Skeletal muscle cell (primary cell): ENCODE data around the gene COL4A2.

Source experiments
- DNase-seq: peaks from one replicate; pipeline ENCODE4 v3.0.0-alpha.2; 2010; ENCODE audit warnings: low read depth
- H3K4me3 ChIP-seq: 2 replicates; pipeline ENCODE4 v1.5.1; 2011; ENCODE audit warnings: low read depth, mild to moderate bottlenecking, control low read depth, low read length, moderate library complexity

COL4A2 gene

DNA sequence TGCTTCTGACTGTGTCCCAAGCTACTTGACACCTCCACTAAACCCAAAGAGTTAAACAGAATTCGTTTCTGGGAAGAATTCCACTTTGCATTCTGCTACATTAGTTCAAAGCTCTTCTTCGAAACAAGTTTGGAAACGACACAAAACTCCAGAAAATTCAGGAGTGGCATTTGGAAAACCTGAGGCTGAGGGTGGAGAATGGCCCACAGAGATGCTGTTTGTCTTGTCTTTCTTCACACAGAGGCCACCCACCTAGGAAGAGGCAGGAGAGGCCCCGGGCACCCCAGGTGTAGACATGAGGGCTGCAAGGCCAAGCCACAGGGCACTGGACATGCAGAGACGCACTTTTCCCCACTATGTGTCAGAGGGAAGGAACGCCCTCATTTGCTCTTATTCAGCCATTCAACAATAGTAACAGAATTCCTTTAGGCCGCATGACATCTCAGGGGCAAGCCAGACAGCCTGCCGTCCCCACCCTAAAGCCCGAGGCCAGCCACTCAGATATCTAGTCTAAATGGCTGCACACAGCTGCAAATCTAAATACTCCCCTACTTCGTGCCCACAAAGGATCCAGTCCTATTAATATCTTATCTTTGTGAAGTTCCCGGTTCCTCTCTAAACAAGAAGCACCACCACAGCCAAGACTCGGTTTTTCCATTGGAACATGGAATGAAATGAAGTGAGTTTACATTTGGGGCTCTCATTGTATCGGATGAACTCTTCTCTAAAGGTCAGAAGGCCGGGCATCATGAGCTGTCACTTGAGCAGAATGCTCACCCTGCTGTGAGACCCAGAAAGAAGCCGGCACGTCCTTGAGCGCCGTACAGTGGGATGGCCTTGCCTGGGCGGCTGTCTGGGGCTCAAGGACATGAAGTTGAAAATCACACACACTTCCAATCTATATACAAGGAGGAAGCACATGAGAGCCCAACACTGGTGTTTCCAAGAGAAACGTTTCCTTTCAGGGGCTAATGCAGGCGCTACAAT is 20.0 kb upstream of the COL4A2 start:
- DNase-seq: no peak
- no peak overlapping the region for H3K4me3 ChIP-seq

DNA sequence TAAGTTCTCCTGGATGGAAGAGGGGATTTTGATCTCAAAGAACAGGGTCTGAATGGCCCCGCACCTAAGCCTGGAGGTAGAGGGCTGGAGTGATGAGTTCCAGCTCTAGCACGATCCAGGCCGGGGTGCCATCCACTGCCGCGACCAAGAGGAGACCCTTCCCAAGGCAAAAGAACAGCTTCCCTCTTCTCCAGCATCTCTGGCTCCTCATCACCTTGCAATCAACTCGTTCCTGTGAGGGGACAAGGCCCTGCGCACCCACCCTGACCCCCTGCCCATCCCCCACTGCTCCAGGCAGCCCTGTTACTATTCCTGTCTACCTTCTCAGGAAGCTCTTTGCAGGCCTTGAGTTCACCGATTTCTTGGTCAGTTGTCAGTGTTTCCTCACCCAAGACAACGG is 17.9 kb upstream of the COL4A2 start:
- no peak for DNase-seq
- no peak overlapping the region for H3K4me3 ChIP-seq

DNA sequence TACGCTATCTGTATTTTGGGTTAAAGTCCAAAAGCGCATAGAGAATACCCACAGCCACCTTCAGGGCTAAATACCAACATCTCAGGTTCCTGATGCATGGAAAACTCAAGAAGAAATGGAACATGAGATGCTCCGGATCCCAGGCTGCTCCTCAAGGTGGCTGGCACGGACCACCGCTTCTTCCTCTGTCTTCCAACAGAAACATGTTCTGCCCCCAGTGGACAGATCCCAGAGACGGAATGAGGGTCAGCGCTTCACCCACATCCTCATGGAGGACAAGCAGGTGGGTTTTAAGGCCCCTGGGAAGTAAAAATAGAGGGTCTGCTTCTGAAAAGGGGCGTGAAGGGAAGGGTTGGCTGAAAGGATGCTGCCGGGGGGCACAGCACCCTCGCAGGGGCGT is 17.4 kb upstream of the COL4A2 start:
- no peak overlapping the region for H3K4me3 ChIP-seq
- no peak for DNase-seq

DNA sequence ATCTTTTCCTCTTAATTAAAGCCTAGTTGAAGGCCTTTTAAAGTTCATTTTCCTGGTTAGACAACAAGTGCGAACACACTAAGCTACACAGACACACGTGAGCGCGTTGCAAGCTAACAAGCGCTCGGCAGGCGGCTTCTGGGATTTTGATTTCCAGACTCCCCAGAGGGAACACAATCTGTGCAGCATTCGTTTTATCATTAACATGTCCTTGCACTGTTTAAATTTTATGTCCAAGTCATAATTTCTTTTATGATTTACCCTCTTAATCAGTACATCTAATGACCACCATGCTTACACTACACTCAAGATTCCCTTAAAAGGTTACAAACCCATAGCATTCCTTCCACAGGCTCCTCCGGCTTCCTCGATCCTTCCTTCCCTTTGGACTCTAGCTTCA is 16.9 kb upstream of the COL4A2 start:
- no peak for DNase-seq
- H3K4me3 ChIP-seq: no peak overlapping the region

DNA sequence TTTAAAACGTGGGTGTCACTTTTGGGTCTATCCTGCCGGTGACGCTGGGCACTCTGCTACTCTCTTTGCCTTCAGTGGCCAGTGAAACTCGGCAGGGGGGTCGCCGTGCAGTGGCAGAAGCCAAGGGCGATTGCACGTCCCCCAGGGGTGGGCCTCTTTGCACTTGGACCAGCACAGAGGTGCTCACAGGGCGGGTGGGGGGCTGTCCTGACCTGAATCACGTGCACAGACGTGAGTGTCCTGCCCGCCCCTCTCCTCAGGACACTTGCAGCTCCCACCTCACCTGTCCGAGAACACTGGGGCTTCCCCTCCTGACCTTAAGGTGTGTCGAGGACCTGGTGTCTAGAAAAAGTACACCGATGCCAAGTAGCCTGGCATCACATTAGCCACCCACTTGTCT is 16.3 kb upstream of the COL4A2 start:
- no peak overlapping the region for H3K4me3 ChIP-seq
- no peak for DNase-seq

DNA sequence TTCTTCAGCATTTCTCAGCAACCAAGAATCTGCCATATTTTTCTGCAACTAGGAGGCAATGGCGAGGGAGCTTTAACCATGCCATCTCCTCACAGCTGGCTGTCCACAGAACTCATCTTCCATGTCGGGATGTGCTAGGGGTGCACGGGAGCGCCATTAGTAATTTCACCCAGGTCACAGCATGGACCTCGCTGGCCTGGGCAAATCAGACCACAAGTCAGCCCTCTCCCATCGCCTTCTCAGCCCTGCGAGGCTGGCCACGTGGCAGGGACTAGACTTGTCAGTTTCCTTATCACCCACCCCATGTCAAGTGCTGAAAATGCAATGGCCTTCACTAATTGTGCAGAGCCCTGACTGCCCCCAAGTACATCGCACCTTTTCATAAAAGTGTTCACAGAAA is 15.8 kb upstream of the COL4A2 start:
- DNase-seq: no peak
- no peak overlapping the region for H3K4me3 ChIP-seq

DNA sequence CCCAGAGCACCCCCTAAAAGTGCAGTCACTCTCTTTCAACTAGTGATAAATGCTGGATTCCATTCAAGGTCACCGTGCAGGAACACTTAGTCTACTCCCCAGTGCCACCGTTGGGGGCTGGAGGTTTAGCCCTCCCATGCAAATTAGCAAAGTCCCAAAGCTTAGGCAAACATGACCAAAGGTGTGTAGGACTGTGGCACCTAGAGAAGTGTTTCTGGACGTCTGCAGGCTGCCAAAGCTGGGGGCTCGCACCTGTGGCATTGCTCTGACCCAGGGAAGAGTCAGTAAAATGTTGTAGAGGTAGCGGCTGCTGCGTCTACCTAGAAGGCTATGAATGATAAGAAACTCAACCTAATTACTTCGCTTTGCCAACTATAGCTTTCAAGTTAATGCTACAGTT is 14.0 kb upstream of the COL4A2 start:
- no peak for DNase-seq
- H3K4me3 ChIP-seq: no peak overlapping the region

DNA sequence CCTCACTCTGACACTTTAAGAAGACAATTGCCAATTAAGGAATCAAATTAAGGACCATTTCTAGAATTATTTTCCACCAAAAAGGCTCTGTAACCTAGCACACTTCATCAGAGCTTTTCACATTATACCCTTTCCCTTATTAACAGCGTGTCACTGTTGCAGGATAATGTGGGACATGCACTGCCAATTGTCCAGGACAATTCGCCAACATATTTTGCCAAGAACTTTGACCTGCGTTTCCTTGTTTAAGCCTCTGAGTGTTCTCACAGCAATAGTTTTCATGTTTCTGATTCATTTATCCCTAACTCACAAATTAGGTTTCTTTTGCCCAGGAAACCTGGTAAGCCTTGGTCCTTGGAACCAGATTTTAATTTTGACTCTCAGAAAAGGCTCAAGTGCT is 13.4 kb upstream of the COL4A2 start:
- H3K4me3 ChIP-seq: no peak overlapping the region
- no peak for DNase-seq

DNA sequence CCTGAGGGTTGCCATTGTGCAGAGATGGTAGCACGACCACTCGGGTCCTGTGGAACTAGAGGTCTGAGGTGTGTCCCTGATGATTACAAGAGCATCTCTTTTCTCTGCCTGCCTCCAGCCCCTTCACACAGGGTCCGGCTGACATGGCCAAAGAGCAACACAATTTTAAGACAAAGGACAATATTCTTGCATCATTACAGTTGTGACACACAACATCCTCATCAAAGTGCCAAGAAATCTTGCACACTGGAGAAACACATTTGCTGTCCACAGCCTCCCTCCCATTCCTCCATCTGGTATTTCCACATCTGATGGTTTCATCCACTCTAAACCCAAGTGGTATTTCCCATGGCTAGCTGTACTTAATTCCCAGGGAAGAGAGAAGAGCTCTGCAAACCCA is 12.9 kb upstream of the COL4A2 start:
- H3K4me3 ChIP-seq: no peak overlapping the region
- DNase-seq: no peak

DNA sequence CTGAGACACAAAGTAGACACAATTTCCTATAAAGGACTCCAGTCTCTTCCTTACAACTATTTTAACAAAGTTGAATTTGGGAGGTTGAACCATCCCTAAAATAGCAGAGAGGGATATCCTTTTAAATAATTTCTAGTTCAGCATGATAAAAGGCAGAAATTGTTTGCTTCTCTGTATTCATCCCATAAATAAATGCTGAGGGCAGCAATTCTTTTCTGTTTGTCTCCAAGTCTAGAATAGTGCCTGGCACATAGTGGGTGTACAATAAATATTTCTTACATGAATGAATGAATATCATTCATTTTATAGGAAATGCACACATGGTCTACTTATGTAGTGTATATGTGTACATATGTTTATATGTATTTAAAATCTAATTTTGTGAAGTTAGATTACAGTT is 12.5 kb upstream of the COL4A2 start:
- DNase-seq: no peak
- H3K4me3 ChIP-seq: no peak overlapping the region

DNA sequence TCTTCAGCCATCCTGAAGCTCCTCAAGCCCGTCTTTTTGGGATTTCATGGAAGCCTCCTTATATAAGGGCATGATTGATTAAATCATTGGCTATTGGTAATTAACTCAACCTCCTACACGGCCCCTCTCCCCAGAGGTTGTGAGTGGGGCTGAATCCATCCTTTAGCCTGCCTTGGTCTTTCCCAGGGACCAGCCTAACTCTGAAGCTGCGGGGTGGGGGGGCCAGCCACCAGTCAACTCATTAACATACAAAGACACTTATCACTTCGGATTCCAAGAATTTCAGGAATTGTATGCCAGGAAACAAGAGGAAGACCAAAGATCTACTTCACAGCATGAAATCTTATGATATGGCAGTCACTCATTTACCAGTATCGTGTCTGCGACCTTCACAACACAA is 10.1 kb upstream of the COL4A2 start:
- H3K4me3 ChIP-seq: no peak overlapping the region
- no peak for DNase-seq

DNA sequence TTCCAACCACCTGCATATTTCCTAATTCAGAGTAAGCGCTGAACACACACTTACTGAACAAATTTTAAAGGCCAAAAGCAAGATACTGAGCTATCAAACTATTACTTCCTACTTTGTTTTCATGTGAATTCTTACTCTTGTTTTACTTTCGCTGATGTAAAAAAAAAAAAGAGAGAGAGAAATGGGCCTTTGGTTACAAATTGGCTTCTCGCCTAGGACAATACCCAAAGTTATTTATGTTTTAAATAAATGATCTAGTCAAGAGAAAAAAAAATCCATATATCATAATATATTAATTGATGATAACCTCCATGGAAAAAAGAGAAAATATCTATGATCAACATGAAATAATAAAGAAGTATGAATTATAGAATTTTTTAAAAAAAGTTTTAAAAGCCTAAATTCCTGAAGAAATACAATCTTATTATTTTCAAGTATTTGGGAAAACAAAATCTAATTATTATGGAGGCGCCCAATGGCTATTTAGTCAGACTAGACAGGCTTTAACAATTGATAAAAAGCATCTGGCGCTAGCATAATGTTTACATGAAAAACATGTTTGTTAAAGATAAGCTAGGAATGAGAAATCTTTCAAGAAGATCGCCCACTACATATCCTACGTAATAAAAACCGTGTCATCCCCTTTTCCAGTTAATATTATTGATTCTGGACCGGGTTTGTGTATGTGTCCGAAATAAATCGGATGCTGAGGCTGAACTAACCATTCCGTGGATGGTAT is 9.1 kb upstream of the COL4A2 start:
- H3K4me3 ChIP-seq: no peak overlapping the region
- DNase-seq: no peak

DNA sequence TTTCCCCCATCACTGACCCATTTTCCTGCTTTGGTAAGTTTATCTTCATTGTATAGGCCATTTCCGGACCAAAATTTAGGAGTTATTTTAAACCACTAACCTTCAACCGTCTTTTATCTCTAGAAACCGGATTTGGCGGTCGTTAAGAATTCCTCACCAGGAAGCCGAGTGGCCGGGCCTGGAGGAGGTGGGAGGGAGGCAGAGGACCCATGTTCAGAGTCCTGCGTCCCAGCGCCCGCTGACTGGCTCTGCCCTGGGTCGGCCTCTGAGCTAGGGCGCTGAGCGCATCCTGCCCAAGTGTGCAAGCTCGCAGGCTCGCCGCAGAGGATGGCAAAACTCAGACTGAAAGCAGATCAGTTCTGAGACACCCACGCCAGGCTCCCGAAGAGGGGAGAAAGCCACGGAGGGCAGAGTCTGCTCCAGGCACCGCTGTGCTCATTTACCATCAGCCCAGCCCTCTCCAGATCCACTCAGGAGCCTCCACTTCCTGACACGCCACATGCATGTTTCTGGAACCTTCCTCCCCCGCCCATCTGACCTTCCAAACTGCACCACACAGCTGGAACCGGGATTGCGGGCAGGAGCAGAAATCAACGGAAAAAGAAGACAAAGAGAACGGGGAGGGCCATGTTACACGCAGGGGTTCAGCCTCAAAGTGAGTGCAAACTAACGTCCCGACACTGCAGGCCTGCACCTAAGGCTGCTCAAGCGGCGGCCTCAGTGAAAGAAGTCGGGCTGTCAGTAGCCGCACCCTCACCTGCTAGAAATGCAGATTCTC is 8.4 kb upstream of the COL4A2 start:
- DNase-seq: no peak
- H3K4me3 ChIP-seq: no peak overlapping the region

DNA sequence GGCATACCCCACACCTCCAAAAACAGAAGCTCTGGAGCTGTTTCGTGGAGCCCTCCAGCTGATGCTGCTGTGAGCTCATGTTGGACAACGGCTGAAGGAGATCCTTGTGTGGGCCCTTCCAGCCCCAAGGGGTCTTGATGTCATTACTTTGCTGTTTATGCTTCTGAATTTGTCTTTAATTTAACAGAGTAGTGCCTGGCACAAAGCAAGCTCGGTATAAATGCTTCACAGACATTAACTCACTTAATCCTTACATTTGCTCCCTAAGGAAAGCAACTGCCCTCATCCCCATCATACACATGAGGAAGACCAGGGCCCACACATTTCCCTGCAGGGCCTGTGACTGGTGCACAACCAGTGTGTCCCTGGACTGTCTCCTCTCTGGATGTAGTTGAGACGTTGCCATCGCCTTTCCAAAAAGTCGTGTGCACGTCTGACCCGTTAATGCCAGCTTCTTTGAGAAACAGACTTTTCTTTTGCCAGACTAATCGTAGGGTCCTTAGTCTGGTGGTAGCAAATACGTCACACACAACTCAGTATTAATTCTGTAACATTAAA is 7.7 kb upstream of the COL4A2 start:
- DNase-seq: no peak
- no peak overlapping the region for H3K4me3 ChIP-seq

DNA sequence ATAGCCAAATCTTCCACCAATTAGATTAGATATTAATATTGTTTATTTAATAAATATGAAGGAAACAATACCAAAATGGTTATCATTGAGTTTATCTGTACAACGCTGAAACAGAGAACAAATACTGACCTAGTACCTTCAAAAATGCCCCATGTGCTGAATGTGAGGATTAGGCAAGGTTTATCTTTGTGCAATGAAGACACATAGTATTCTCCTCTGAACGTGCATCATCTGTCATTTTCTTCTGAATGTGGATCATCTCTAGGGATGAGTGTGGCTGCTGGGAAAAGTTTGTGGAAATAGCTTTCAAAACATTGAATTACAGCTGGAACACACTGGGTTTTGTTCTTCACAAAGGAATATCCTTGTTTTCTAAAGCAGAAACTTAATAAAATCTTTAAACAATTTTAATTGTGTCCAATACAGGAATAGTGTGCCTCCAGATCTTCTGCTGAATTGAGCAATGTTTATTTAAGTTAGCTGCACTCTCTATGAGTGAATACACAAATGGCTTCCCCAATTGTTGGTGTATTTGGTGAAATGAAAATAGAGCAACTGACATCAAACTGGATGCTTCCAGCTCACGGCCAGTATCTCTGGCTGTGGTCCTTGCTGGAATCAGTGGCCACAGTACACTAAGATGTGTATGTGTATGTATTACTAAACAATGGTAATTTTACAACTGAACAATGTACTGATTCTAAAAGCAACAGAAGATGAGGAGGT is 6.8 kb upstream of the COL4A2 start:
- no peak for DNase-seq
- H3K4me3 ChIP-seq: no peak overlapping the region

DNA sequence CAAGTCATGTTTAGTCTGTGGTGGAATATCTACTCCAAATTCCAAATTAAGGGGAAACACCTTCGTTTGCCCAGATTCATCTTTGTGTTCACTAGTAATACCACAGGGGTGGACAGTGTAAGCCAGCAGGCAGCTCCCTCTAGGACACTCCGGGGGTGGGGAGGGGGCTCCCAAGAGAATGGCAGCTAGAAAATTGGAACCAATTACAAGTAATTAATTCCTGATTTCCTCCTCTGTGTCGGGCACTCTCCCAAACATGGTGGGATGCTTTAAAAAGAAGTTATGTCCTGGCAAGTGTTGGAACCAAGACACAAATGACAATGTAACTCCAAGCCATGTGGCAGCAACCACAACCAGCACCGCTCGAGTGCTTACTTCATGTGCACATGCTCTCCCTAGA is 6.0 kb upstream of the COL4A2 start:
- no peak for DNase-seq

DNA sequence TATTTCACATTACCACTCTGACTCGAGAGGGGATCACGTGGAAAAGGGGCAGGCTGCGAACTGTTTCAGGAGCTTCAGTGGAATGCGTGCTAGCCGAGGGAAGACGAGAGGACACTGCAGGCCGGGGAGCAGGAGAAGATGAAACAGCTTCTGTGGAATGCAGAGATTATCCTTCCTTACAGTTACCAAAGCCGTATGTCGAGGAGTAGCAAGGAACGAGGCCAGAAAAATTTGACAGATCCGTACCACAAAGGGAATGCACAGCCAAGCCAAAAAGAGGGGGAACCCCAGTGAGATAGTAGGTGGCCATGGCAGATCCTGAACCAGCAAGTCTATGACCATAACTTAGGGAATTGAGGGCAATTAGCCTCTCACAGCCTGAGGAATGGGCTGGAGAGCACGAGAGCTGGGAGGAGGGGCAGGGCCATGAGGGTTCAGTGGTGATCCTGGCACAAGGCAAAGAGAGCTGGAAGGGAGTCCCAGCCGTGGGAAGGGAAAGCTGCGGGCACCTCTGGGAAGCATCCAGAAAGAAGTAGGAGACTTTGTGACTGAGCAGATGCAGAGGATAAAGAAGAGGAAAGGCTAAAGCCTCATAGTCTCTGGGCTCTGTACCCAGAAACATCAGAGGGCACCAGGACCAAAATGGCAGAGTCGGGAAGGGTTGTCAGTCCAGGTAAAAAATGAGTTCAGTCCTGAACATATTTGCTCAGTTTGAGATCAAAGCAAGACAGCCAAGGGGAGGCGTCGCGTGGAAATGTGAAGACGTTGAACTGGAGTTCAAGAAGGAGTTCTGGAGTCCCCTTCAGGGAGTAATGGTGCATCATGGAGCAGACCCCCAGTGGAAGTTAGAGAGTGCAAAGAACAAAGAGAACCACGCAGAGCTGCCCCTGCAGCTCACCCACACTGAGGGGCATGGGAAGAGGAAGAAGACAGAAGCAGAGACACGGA is 5.2 kb upstream of the COL4A2 start:
- no peak for DNase-seq
- H3K4me3 ChIP-seq: no peak overlapping the region

More for the DNA sequence above, 6.0 kb upstream of the COL4A2 start:
- H3K4me3 ChIP-seq: no peak overlapping the region

DNA sequence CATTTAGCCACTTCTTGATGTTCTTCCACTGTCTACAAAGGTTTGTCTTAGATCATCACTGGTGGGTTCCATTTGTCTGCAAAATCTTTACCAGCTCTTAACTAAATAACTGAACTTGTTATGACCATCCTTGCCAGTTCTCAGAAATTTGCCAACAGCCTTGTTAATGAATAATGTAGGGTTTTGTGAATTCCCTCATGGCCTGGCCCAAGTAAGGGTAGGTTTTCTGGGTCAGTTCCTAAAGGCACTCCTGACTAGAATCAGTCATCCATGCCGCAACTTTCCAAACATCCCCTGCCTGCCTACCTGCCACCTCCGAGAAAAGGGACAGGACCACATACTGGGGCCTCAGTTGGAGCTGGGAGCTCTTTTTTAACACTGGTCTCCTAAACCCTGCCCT is 4.1 kb upstream of the COL4A2 start:
- DNase-seq: no peak
- H3K4me3 ChIP-seq: no peak overlapping the region
